GM12891 (cell line): ENCODE measurements around the gene COQ10B.
"Not testable (repeated sequence)": the region's sequence is repeated elsewhere in the genome, so short reads cannot be mapped to it uniquely, and the experiment has no call there.

ENCODE experiments used
- DNase-seq: peaks from one replicate; pipeline ENCODE4 v3.0.0; 2011; ENCODE audit warnings: low spot score; ENCODE audit not compliant: insufficient read length
- FAIRE-seq: peaks from 2 replicates; lab custom pipeline; 2011; peaks lifted over from hg19 to GRCh38; lab: Jason Lieb, UNC
- PAX5 ChIP-seq: IDR thresholded peaks from 2 replicates; pipeline ENCODE4 v1.6.1; 2011; ENCODE audit warnings: low read length, moderate library complexity, mild to moderate bottlenecking; ENCODE audit not compliant: insufficient read depth, severe bottlenecking
- POLR2A ChIP-seq: IDR thresholded peaks from 2 replicates; pipeline ENCODE4 v1.6.1; 2011; ENCODE audit warnings: low read depth, low read length, control low read depth
- POLR2AphosphoS5 ChIP-seq: IDR thresholded peaks from 2 replicates; pipeline ENCODE4 v1.6.1; 2011; ENCODE audit warnings: low read depth, low read length, control low read depth
- POU2F2 ChIP-seq: IDR thresholded peaks from 2 replicates; pipeline ENCODE4 v1.6.1; 2011; ENCODE audit warnings: low read depth, mild to moderate bottlenecking, control low read depth, low read length, moderate library complexity
- SPI1 ChIP-seq: IDR thresholded peaks from 2 replicates; pipeline ENCODE4 v1.6.1; 2011; ENCODE audit warnings: low read depth, low read length, control low read depth
- TAF1 ChIP-seq: IDR thresholded peaks from 2 replicates; pipeline ENCODE4 v1.6.1; 2011; ENCODE audit warnings: low read depth, low read length, control low read depth

Gene COQ10B

GRCh38 chr2:197450465-197450864, 2.9 kb upstream of the COQ10B start:
- no peak for FAIRE-seq
- no peak for DNase-seq
- no peak for TF ChIP-seq POLR2A

GRCh38 chr2:197450935-197451358, 2.4 kb upstream of the COQ10B start:
- not testable (repeated sequence) for DNase-seq, FAIRE-seq

GRCh38 chr2:197452754-197453122, 614 bp upstream of the COQ10B start:
- DNase-seq, result no peak
- FAIRE-seq, result no peak

GRCh38 chr2:197453914-197454398, 604 bp downstream of the COQ10B start:
- TF ChIP-seq SPI1, result no peak
- TF ChIP-seq POLR2AphosphoS5, result no peak
- no peak for TF ChIP-seq POU2F2
- TF ChIP-seq POLR2A, result no peak
- TF ChIP-seq PAX5, result no peak
- TF ChIP-seq TAF1, result peak; percentile 69; the same call in 1 of the 2 replicates
- FAIRE-seq (peak; percentile 33), DNase-seq (peak; percentile 44)

More at GRCh38 chr2:197452754-197453122, 614 bp upstream of the COQ10B start:
- TF ChIP-seq PAX5 (no peak), TAF1 (peak; percentile 51; the same call in 1 of the 2 replicates)

- FAIRE-seq, result peak; percentile 40
- no peak for DNase-seq
- TF ChIP-seq POLR2A (no peak), PAX5 (no peak), TAF1 (no peak), POU2F2 (no peak)
Observed at GRCh38 chr2:197454923-197455322, 1.6 kb downstream of the COQ10B start.

GRCh38 chr2:197455428-197455827, 2.1 kb downstream of the COQ10B start:
- TF ChIP-seq POLR2AphosphoS5, result no peak
- FAIRE-seq (no peak), DNase-seq (no peak)

GRCh38 chr2:197460649-197461048, 7.3 kb downstream of the COQ10B start:
- no peak for FAIRE-seq
- no peak for DNase-seq
- TF ChIP-seq TAF1 (no peak), POLR2AphosphoS5 (no peak), POLR2A (no peak), SPI1 (no peak), PAX5 (no peak), POU2F2 (no peak)

- no peak for FAIRE-seq
- TF ChIP-seq SPI1, result no peak
- no peak for TF ChIP-seq PAX5
- TF ChIP-seq POU2F2, result no peak
- no peak for TF ChIP-seq POLR2AphosphoS5
- TF ChIP-seq TAF1, result no peak
- no peak for TF ChIP-seq POLR2A
- no peak for DNase-seq
Observed at GRCh38 chr2:197461057-197461456, 7.7 kb downstream of the COQ10B start.

GRCh38 chr2:197464175-197464574, 10.8 kb downstream of the COQ10B start:
- no peak for FAIRE-seq
- DNase-seq, result no peak
- no peak for TF ChIP-seq POLR2A
- TF ChIP-seq POU2F2, result no peak
- no peak for TF ChIP-seq PAX5
- no peak for TF ChIP-seq SPI1
- no peak for TF ChIP-seq POLR2AphosphoS5
- TF ChIP-seq TAF1, result no peak

- FAIRE-seq (no peak), DNase-seq (no peak)
- no peak for TF ChIP-seq POLR2AphosphoS5
- TF ChIP-seq PAX5, result no peak
- TF ChIP-seq TAF1, result no peak
- TF ChIP-seq POLR2A, result no peak
- TF ChIP-seq SPI1, result no peak
- no peak for TF ChIP-seq POU2F2
Observed at GRCh38 chr2:197472166-197472565, 18.8 kb downstream of the COQ10B start.

- FAIRE-seq (no peak), DNase-seq (no peak)
- TF ChIP-seq POLR2A, result no peak
- no peak for TF ChIP-seq TAF1
- no peak for TF ChIP-seq POLR2AphosphoS5
- no peak for TF ChIP-seq PAX5
Observed at GRCh38 chr2:197477797-197478196, 24.4 kb downstream of the COQ10B start.
